Measurements from ENCODE around the gene SENP2.
"Not testable (repeated sequence)": the region's sequence is repeated elsewhere in the genome, so short reads cannot be mapped to it uniquely, and the experiment has no call there.

Gene SENP2

GRCh38 chr3:185645191-185645590, 59.1 kb downstream of the SENP2 start:
- DNase-seq (ENCODE audit: low read depth, low spot score); H3K4me3 ChIP-seq (ENCODE audit: low read length): not testable (repeated sequence)

DNA sequence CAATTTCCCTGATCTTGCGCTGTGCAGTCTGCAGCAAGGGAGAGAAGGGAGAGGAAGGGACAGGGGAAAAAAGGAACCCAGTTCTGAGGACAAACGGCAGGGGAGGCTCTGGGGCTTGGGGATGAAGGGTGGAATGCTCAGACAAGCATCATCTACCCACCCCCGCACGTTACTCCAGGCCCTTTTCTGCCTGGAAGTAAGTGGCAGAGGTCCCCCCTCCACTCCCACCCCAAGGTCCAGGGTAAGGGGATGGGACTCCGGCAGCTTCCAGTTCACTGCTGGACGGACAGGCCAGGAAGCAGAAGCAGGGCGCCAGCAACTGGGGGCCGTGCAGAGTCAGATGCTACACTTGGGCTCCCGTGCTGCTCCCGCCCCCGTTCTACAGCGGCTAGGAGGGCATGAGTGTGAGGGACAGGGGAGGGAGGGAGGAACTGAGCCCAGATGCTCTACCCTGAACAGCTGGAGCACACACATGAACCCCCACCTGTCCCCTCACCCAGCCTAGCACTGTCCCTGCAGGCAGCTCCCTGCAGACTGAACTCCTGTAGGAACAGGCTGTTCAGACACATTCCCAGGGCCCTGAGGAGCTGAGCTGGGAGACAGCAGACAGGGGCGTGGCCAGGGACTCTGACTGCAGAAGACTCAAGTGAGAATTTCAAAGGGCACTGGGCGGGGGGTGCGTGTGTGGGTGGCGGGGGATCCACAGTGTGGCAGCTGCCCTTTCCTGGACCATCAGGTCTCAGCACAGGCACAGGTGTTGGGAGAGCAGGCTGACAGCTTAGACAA, 59.7 kb downstream of the SENP2 start:
- no peak overlapping the region for H3K4me3 ChIP-seq (ENCODE audit: low read length)
- DNase-seq (ENCODE audit: low read depth, low spot score) = no peak

GRCh38 chr3:185646382-185647133, 60.5 kb downstream of the SENP2 start:
- H3K4me3 ChIP-seq (ENCODE audit: low read length) = no peak overlapping the region

GRCh38 chr3:185647134-185647879, 61.2 kb downstream of the SENP2 start:
- no peak overlapping the region for H3K4me3 ChIP-seq (ENCODE audit: low read length)
- DNase-seq (ENCODE audit: low read depth, low spot score) = no peak

More at GRCh38 chr3:185646382-185647133, 60.5 kb downstream of the SENP2 start:
- no peak for DNase-seq (ENCODE audit: low read depth, low spot score)

DNA sequence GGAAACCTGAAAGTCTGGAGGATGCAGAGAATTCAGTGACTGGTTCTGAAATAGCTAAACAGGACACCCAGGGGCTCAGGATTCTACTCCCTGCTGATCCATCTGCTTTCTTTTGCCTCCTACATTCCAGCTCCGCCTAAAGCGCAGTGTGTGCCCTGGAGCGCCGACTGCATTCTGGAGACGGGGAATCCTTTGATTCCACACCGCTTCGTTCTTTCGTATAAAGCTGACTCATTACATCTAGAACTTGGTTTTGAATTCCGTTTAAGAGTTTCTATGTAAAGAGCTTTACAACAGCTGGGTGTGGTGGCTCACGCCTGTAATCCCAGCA, 61.8 kb downstream of the SENP2 start:
- H3K4me3 ChIP-seq (ENCODE audit: low read length) = no peak overlapping the region
- no peak for DNase-seq (ENCODE audit: low read depth, low spot score)

DNA sequence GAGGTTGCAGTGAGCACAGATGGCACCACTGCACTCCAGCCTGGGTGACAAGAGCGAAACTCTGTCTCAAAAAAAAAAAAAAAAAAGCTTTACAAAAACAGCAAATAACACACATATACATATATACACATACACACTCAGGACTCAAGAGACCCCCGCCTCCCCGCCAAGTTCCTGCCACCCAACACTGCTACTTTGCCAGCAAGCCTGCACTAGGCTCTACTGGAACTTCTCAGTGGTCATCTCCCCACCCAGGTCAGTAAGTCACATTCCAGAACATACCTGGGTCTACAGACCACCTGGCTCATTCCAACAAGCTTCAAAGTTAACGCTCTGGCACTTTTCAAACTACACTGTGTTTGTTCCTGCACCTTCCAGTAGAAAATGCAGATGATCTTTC, 62.3 kb downstream of the SENP2 start:
- no peak for DNase-seq (ENCODE audit: low read depth, low spot score)
- no peak overlapping the region for H3K4me3 ChIP-seq (ENCODE audit: low read length)

GRCh38 chr3:185649414-185649813, 63.3 kb downstream of the SENP2 start:
- DNase-seq (ENCODE audit: low read depth, low spot score) = no peak
- H3K4me3 ChIP-seq (ENCODE audit: low read length) = no peak overlapping the region

- DNase-seq (ENCODE audit: low read depth, low spot score) = no peak
- H3K4me3 ChIP-seq (ENCODE audit: low read length) = no peak overlapping the region
Observed at GRCh38 chr3:185651971-185652370, 65.9 kb downstream of the SENP2 start.

GRCh38 chr3:185653949-185654757, 68.1 kb downstream of the SENP2 start:
- H3K4me3 ChIP-seq (ENCODE audit: low read length) = no peak overlapping the region
- no peak for DNase-seq (ENCODE audit: low read depth, low spot score)

DNA sequence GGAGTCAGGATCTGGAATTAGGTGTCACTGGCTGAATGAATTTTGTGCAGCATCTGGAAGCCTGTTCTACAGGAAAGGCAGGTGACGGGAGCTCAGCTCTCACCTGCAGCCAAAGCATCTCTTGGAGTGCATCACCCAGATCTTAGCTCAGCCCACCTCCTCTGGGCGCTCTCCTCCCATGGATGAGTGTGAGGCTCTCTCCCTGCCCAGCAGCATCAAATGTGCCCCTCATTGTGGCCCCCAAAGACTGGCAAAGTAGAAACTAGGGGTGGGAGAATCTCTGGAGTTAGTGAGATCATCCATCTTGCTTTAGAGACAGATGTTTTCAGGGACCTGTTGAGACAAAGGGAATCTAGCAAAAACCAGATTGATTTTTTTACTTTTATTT, 68.7 kb downstream of the SENP2 start:
- no peak overlapping the region for H3K4me3 ChIP-seq (ENCODE audit: low read length)
- no peak for DNase-seq (ENCODE audit: low read depth, low spot score)

- H3K4me3 ChIP-seq (ENCODE audit: low read length) = no peak overlapping the region
- DNase-seq (ENCODE audit: low read depth, low spot score) = no peak
Observed at GRCh38 chr3:185655426-185656320, 69.6 kb downstream of the SENP2 start.

GRCh38 chr3:185656321-185656840, 70.3 kb downstream of the SENP2 start:
- DNase-seq (ENCODE audit: low read depth, low spot score) = no peak
- H3K4me3 ChIP-seq (ENCODE audit: low read length) = no peak overlapping the region

DNA sequence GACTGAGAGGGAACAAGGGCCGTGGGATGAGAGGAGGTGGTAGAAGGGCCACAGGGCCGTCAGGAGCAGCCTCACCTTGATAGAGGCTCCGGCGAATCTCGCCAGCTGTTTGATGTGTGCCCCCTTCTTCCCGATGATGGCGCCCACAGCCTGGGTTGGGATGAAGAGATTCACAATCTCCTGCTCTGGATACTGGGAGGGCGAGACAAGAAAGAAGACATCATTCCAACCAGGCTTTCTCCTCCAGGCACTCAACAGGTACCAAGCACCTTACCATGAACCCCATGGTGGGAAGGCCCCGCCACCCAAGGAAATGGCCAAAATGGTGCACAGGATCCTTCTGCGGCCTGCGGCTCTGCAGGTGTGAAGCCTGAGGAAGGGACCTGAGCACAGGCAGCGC, 71.1 kb downstream of the SENP2 start:
- no peak for DNase-seq (ENCODE audit: low read depth, low spot score)

DNA sequence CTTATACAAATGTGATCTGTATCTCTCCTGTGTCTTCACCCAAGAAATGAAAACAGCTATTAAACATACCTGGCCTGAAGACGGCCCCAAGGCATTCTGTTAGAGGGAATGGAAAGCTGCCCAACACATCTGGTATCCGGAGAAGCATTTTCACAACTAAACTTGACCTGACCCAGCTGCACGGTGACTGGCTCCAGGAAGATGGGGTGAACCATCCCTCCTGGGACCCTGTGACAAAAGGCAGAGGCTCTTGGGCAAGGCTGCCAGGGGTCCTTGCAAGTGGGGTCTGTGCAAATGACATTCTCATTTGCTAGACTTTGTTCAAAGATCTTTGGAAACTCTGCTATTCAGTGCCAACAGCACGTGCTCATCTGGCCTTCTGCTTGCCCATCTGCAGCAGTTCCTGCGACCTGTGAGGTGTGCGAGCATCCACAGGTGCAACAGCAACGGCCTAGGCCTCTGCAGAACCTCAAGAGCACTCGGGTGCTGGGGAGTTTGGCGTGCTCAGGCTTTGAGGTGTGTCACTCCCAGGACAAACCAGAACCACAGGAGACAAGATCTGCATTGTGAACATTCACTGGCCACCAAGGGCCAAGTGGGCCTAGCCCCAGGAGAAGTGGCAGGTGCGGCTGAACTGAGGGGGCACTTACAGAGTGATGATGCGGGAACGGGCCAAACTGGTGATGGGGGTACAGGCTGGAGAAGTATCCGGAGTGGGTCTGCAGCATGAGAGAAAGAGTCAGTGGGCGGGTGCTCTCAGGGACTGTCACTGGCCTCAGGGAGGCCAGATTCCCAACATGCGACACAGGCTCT, 71.8 kb downstream of the SENP2 start:
- no peak for DNase-seq (ENCODE audit: low read depth, low spot score)
- no peak overlapping the region for H3K4me3 ChIP-seq (ENCODE audit: low read length)

More for the DNA sequence above, 71.1 kb downstream of the SENP2 start:
- no peak overlapping the region for H3K4me3 ChIP-seq (ENCODE audit: low read length)

- no peak overlapping the region for H3K4me3 ChIP-seq (ENCODE audit: low read length)
- DNase-seq (ENCODE audit: low read depth, low spot score) = no peak
Observed at GRCh38 chr3:185658504-185658912, 72.4 kb downstream of the SENP2 start.

GRCh38 chr3:185658943-185659342, 72.8 kb downstream of the SENP2 start:
- DNase-seq (ENCODE audit: low read depth, low spot score) = no peak
- H3K4me3 ChIP-seq (ENCODE audit: low read length) = no peak overlapping the region

Data from Jurkat, Clone E6-1 (cell line).